ENCODE results near the gene NHEJ1. TPM values are rescaled to one million over a fixed set of nuclear protein-coding genes. Genes with fewer than 3 reads are reported as not detected.

The NHEJ1 gene
- total RNA-seq, 6 donors from 2014 or later = 7.9 to 26.2 (median 14.3) TPM

DNA sequence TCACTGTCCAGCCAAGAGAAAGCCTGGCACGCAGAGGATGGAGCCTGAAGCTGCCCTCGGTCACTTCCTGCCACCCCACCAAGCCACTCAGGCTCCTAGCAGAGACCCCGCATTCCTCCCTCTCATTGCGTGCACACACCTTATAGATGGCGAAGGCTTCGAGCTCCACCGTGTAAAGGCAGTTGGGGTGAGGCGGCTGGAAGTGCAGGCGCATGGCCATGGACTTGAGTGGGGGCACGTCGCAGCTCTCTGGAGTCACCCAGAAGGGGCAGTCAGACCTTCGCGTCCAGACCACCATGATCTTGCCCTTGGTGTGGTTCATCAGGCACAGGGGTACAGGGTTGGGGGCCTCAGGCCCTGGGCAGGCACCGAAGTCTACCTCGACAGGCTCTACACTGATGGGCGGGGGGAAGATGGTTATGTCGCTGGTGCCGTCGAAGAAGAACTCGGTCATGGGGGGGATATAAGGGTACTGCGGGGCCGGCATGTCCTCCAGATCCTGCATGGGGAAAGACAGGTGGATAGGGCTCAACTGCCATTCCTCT, 133.0 kb downstream of the NHEJ1 start:
- no peak for ATAC-seq (ENCODE audit: low FRiP score in 2 of 2)
- H3K27ac ChIP-seq = no peak overlapping the region
- H3K9me3 ChIP-seq = no peaks in the 10 kb centered on the region
- WGBS, 2 donors = 91% methylated on average over 21 to 22 of the region's 22 CpGs
- no peak overlapping the region for H3K4me3 ChIP-seq
- H3K36me3 ChIP-seq = no peaks in the 10 kb centered on the region
- H3K27me3 ChIP-seq = no peaks in the 10 kb centered on the region
- no peak for DNase-seq
- H3K4me1 ChIP-seq = no peaks in the 10 kb centered on the region
- TF ChIP-seq, protein P1, sequence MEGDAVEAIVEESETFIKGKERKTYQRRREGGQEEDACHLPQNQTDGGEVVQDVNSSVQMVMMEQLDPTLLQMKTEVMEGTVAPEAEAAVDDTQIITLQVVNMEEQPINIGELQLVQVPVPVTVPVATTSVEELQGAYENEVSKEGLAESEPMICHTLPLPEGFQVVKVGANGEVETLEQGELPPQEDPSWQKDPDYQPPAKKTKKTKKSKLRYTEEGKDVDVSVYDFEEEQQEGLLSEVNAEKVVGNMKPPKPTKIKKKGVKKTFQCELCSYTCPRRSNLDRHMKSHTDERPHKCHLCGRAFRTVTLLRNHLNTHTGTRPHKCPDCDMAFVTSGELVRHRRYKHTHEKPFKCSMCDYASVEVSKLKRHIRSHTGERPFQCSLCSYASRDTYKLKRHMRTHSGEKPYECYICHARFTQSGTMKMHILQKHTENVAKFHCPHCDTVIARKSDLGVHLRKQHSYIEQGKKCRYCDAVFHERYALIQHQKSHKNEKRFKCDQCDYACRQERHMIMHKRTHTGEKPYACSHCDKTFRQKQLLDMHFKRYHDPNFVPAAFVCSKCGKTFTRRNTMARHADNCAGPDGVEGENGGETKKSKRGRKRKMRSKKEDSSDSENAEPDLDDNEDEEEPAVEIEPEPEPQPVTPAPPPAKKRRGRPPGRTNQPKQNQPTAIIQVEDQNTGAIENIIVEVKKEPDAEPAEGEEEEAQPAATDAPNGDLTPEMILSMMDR (IDR thresholded peaks at IDR 0.05) = no peak
- no peak for TF ChIP-seq POLR2AphosphoS5 (IDR thresholded peaks at IDR 0.05)
- no peak for TF ChIP-seq EP300 (IDR thresholded peaks at IDR 0.05)
- TF ChIP-seq POLR2A (IDR thresholded peaks at IDR 0.05) = no peak

DNA sequence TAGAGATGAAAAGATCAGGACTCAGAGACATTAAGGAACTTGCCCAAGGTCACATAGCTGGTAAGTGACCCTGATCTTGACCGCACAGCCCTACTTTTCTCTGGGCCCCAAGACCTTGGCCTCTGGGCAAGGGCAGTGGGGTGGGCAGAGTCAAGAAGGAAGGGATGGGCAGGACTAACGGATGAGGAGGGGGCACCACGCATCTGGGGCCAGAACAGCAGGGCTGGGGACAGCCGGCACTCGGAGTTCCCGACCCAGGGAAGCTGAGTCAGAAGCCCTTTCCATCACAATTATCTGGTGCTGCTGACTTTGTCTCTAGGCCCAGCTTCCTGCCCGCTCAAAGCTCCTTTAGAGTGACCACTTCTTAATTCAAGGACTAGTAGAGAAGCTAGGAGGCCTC, 133.7 kb downstream of the NHEJ1 start:
- DNase-seq = no peak

DNA sequence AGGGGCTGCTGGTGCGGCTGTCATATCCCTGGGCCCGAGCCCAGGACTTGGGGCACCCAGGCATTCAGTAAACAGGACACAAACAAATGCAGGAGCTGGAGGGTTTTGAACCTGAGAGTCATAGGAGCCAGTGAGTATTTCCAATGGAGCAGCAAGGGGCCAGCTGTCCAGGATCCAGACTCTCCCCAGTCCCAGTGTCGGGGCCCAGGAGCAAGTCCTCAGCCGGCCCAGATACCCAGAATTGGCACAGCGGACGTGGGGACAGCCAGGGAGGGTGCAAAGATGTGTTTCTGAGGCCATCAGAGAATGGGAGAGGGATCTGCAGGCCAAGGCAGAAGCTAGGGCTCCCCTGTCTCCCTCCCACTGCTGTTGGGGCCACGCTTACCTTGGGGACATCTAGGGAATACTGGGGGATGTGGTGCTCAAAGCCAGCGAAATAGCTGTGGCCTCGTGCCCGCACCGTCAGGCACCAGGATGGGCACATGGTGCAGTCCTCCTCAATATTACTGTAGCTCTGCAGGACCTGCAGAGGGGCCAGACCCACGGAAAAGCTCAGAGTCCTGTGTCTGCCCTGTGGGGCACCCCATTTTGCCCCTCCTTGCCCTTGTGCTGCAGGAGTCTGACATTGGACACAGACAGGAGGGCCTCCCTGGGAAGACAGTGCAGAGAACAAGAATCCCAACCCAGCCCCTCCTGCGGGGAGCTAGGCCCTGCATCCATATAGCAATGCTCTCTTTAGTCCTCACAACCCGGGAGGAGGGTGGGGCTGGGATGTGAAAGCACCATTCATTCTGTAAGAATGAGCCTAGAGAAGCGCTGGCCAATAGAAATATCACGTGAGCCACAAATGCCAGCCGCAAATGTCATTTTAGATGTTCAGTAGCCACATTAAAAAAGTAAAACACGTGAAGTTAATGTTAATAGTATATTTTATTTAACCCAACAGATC, 134.7 kb downstream of the NHEJ1 start:
- no peaks in the 10 kb centered on the region for H3K36me3 ChIP-seq
- no peaks in the 10 kb centered on the region for H3K9me3 ChIP-seq
- no peaks in the 10 kb centered on the region for H3K27me3 ChIP-seq
- WGBS, 2 donors = 86 to 90% methylated on average over 15 to 18 of the region's 18 CpGs
- H3K27ac ChIP-seq = no peak overlapping the region
- TF ChIP-seq, protein P1 (IDR thresholded peaks at IDR 0.05) = no peak
- TF ChIP-seq EP300 (IDR thresholded peaks at IDR 0.05) = no peak
- no peak for TF ChIP-seq POLR2A (IDR thresholded peaks at IDR 0.05)
- no peak for TF ChIP-seq POLR2AphosphoS5 (IDR thresholded peaks at IDR 0.05)
- DNase-seq (no peak), ATAC-seq (ENCODE audit: low FRiP score in 2 of 2) (no peak)
- H3K4me3 ChIP-seq = no peak overlapping the region
- H3K4me1 ChIP-seq = peaks cover 0 to 3% (median 0%) of the 10 kb centered on the region in 4 donors

More for the DNA sequence above, 133.7 kb downstream of the NHEJ1 start:
- H3K27me3 ChIP-seq = no peaks in the 10 kb centered on the region
- TF ChIP-seq POLR2A (IDR thresholded peaks at IDR 0.05) (no peak), POLR2AphosphoS5 (IDR thresholded peaks at IDR 0.05) (no peak), EP300 (IDR thresholded peaks at IDR 0.05) (no peak)
- TF ChIP-seq, protein P1 (IDR thresholded peaks at IDR 0.05) = no peak
- no peaks in the 10 kb centered on the region for H3K4me1 ChIP-seq
- ATAC-seq (ENCODE audit: low FRiP score in 2 of 2) = no peak
- no peak overlapping the region for H3K4me3 ChIP-seq
- no peaks in the 10 kb centered on the region for H3K36me3 ChIP-seq
- H3K9me3 ChIP-seq = no peaks in the 10 kb centered on the region
- H3K27ac ChIP-seq = no peak overlapping the region
- 74 to 87% methylated on average over 6 to 7 of the region's 7 CpGs for WGBS, 2 donors

Small RNA genes lying within 50 kb of the gene (small RNA-seq; reads per million reads assigned to genes)
- gene MIR3131 = 0 to 0.43 (median 0.03) reads per million in 4 donors
- gene RN7SL764P = 0 reads per million in 4 donors

Other genes starting within 250 kb of the NHEJ1 start
- gene CDK5R2, start 201.1 kb downstream of the NHEJ1 start, total RNA-seq = not detected
- not detected for gene FEV, start 175.6 kb downstream of the NHEJ1 start, total RNA-seq
- gene CRYBA2, start 167.4 kb downstream of the NHEJ1 start, total RNA-seq = not detected
- gene CFAP65, start 119.3 kb downstream of the NHEJ1 start, total RNA-seq = 10 to 100 TPM in 3 of 6 donors, 1 to 10 TPM in 2, under 1 TPM in 1; 0.26 to 18.7 (median 10.7) TPM
- gene IHH, start 99.9 kb downstream of the NHEJ1 start, total RNA-seq = 1 to 10 TPM in 3 of 6 donors, under 1 TPM in 1, not detected in 2; 0.80 to 4.4 (median 1.5) TPM
- 1 to 10 TPM in 4 of 6 donors, under 1 TPM in 2; 0.33 to 6.3 (median 2.6) TPM for gene SLC23A3, start 9.2 kb upstream of the NHEJ1 start, total RNA-seq
- gene CNPPD1, start 16.1 kb upstream of the NHEJ1 start, total RNA-seq = 10 to 100 TPM; 42.7 to 86.8 (median 49.4) TPM
- gene RETREG2, start 17.5 kb upstream of the NHEJ1 start, total RNA-seq = 100 to 1,000 TPM in 1 of 6 donors, 10 to 100 TPM in 5; 46.1 to 100 (median 60.5) TPM
- gene ZFAND2B, start 46.0 kb upstream of the NHEJ1 start, total RNA-seq = 10 to 100 TPM; 38.7 to 59.7 (median 43.3) TPM
- 10 to 100 TPM; 11.0 to 35.6 (median 21.9) TPM for gene ABCB6, start 58.1 kb upstream of the NHEJ1 start, total RNA-seq
- 10 to 100 TPM; 40.9 to 57.7 (median 49.8) TPM for gene ATG9A, start 68.8 kb upstream of the NHEJ1 start, total RNA-seq
- 100 to 1,000 TPM in 2 of 6 donors, 10 to 100 TPM in 4; 26.0 to 339 (median 67.2) TPM for gene ANKZF1, start 69.0 kb upstream of the NHEJ1 start, total RNA-seq
- gene GLB1L, start 84.6 kb upstream of the NHEJ1 start, total RNA-seq = 10 to 100 TPM in 3 of 6 donors, 1 to 10 TPM in 3; 4.1 to 19.5 (median 11.9) TPM
- 10 to 100 TPM; 12.6 to 28.3 (median 15.7) TPM for gene STK16, start 84.7 kb upstream of the NHEJ1 start, total RNA-seq
- 1 to 10 TPM in 5 of 6 donors, under 1 TPM in 1; 0.26 to 8.9 (median 3.1) TPM for gene TUBA4B, start 92.4 kb upstream of the NHEJ1 start, total RNA-seq
- 10 to 100 TPM; 17.8 to 52.1 (median 40.3) TPM for gene TUBA4A, start 93.1 kb upstream of the NHEJ1 start, total RNA-seq
- gene DNAJB2, start 118.6 kb upstream of the NHEJ1 start, total RNA-seq = 10 to 100 TPM; 58.6 to 86.1 (median 75.5) TPM
- gene PTPRN, start 148.6 kb upstream of the NHEJ1 start, total RNA-seq = 1 to 10 TPM in 2 of 6 donors, under 1 TPM in 2, not detected in 2; 0.20 to 4.4 (median 0.68) TPM
- gene RESP18, start 171.9 kb upstream of the NHEJ1 start, total RNA-seq = not detected
- 100 to 1,000 TPM in 1 of 6 donors, 10 to 100 TPM in 5; 31.9 to 141 (median 75.1) TPM for gene DNPEP, start 227.1 kb upstream of the NHEJ1 start, total RNA-seq